SJSA1 (cell line): ENCODE results near the gene OR4C16. TPM values are rescaled to one million over a fixed set of nuclear protein-coding genes. Genes with fewer than 3 reads are reported as not detected.

Experiments used
- DNase-seq, 2 experiments: peaks; one replicate each; pipeline ENCODE4 v3.0.0-alpha.2; 2015 to 2020; ENCODE audit warnings: low spot score in 2 of 2, low read depth in 1 of 2
- H3K27ac ChIP-seq: fragments of 250-450 bp; sonication (Bioruptor Pico); 2 replicates; pipeline ENCODE4 v1.5.1; 2020; ENCODE audit warnings: mild to moderate bottlenecking, moderate library complexity
- H3K27me3 ChIP-seq: fragments of 250-450 bp; sonication (Bioruptor Pico); replicated peaks from 2 replicates; pipeline ENCODE4 v1.5.1; 2020; ENCODE audit warnings: mild to moderate bottlenecking, moderate library complexity
- H3K36me3 ChIP-seq: fragments of 250-450 bp; sonication (Bioruptor Pico); 2 replicates; pipeline ENCODE4 v1.5.1; 2020; ENCODE audit warnings: mild to moderate bottlenecking
- H3K4me1 ChIP-seq: fragments of 250-450 bp; sonication (Bioruptor Pico); replicated peaks from 2 replicates; pipeline ENCODE4 v1.6.1; 2021; ENCODE audit warnings: mild to moderate bottlenecking
- H3K4me3 ChIP-seq: fragments of 250-450 bp; sonication (Bioruptor Pico); 2 replicates; pipeline ENCODE4 v1.5.1; 2020; ENCODE audit warnings: mild to moderate bottlenecking
- H3K9me3 ChIP-seq: fragments of 250-450 bp; sonication (Bioruptor Pico); replicated peaks from 2 replicates; pipeline ENCODE4 v1.5.1; 2020; ENCODE audit warnings: mild to moderate bottlenecking
- total RNA-seq: library from RNA; depleted of rRNA; stranded (reverse); fragments of >200 nt; shearing (Covaris generic); gene quantifications from 2 replicates; pipeline ENCODE4 v1.2.3, GENCODE V29; 2014; rRNA removed

OR4C16 gene, protein sequence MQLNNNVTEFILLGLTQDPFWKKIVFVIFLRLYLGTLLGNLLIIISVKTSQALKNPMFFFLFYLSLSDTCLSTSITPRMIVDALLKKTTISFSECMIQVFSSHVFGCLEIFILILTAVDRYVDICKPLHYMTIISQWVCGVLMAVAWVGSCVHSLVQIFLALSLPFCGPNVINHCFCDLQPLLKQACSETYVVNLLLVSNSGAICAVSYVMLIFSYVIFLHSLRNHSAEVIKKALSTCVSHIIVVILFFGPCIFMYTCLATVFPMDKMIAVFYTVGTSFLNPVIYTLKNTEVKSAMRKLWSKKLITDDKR
- total RNA-seq = not detected in 2 replicates

DNA sequence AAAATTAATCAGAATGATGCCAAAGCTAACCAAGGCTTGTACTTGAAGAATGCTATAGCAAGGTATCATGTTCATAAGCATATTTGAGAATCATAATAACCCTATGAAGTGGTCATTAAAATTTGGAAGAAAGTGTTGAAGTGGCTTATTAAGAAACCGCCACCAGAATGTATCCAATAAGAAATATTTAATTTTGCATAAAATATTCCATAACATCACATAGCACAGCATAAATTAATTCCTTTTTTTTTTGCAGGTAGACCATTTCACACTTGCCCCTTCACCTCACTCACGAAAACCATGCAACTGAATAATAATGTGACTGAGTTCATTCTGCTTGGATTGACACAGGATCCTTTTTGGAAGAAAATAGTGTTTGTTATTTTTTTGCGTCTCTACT lies at the start of gene OR4C16:
Gene OR4C16, plus strand, starts transcription at position 301 of the 400 bp plus-strand sequence. Its CDS starts 0 bp downstream, at position 301.
- Histone ChIP-seq H3K4me1 (no peaks in the 10 kb centered on the region), H3K4me3 (no peak within 1 kb of the TSS), H3K27ac (no peak within 1 kb of the TSS), H3K36me3 (no peaks in the 10 kb centered on the region), H3K9me3 (no peaks in the 10 kb centered on the region; the same call in 1 of the 2 replicates), H3K27me3 (no peaks in the 10 kb centered on the region)
- no peak for DNase-seq

DNA sequence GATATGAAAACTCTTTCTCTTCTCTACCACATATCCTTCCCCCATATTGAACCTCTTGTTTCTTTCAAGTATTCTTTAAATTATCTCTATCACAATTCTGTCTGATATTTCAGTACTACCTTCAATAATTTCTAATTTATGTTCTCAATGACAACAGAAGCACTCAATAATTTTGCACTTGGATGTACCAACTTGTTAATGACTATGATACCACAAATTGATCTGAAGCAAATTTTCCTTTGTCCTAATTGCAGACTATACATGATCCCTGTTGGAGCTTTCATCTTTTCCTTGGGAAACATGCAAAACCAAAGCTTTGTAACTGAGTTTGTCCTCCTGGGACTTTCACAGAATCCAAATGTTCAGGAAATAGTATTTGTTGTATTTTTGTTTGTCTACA lies 17.8 kb upstream of the OR4C16 start, which contains the start of gene OR4C15:
Gene OR4C15, plus strand, starts transcription at position 301 of the 400 bp plus-strand sequence. Its CDS starts 0 bp downstream, at position 301.
- Histone ChIP-seq H3K9me3 (peaks cover 4% of the 10 kb centered on the region), H3K4me1 (no peaks in the 10 kb centered on the region), H3K36me3 (no peaks in the 10 kb centered on the region), H3K27ac (no peak within 1 kb of the TSS), H3K27me3 (no peaks in the 10 kb centered on the region), H3K4me3 (no peak within 1 kb of the TSS)
- no peak for DNase-seq

DNA sequence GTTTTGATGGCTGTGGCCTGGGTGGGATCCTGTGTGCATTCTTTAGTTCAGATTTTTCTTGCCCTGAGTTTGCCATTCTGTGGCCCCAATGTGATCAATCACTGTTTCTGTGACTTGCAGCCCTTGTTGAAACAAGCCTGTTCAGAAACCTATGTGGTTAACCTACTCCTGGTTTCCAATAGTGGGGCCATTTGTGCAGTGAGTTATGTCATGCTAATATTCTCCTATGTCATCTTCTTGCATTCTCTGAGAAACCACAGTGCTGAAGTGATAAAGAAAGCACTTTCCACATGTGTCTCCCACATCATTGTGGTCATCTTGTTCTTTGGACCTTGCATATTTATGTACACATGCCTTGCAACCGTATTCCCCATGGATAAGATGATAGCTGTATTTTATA lies 620 bp downstream of the OR4C16 start:
- Histone ChIP-seq H3K9me3 (no peaks in the 10 kb centered on the region; the same call in 1 of the 2 replicates), H3K27me3 (no peaks in the 10 kb centered on the region), H3K4me3 (no peak overlapping the region), H3K27ac (no peak overlapping the region), H3K4me1 (no peaks in the 10 kb centered on the region), H3K36me3 (no peaks in the 10 kb centered on the region)
- no peak for DNase-seq

DNA sequence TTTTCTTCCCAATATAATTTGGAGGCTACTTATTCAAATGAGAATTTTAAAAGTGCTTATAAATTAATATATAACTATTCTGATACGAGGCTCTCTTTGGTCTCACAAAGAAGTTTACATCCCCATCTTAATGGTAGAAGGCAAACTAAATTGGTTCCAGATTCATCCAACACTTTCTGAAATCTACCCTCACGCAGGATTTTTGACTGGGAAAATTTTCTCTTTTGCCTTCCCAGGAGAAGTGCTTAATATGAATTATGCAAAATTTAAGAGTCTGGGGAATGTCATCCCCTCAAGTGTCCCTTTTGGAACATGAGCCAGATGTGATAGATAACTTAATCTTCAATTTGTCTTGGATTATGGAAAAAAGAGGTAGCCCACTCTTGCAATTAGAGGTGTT lies 35.6 kb downstream of the OR4C16 start, which contains the start of gene OR4C11:
Gene OR4C11, minus strand, starts transcription at position 101 of the 400 bp plus-strand sequence. CDS start 3,272 bp downstream, outside the sequence.
- Histone ChIP-seq H3K36me3 (no peaks in the 10 kb centered on the region), H3K9me3 (no peaks in the 10 kb centered on the region; the same call in none of the 2 replicates), H3K27ac (no peak within 1 kb of the TSS), H3K27me3 (no peaks in the 10 kb centered on the region), H3K4me1 (no peaks in the 10 kb centered on the region), H3K4me3 (no peak within 1 kb of the TSS)
- DNase-seq = no peak

Other genes starting within 250 kb of the OR4C16 start
- not detected in 2 replicates for gene OR4A16, start 228.9 kb upstream of the OR4C16 start, total RNA-seq
- not detected in 2 replicates for gene OR4A15, start 204.2 kb upstream of the OR4C16 start, total RNA-seq
- gene OR4C15, start 17.7 kb upstream of the OR4C16 start, total RNA-seq = not detected in 2 replicates
- not detected in 2 replicates for gene OR4C11, start 35.5 kb downstream of the OR4C16 start, total RNA-seq
- not detected in 2 replicates for gene OR4P4, start 63.0 kb downstream of the OR4C16 start, total RNA-seq
- not detected in 2 replicates for gene OR4S2, start 76.2 kb downstream of the OR4C16 start, total RNA-seq
- not detected in 2 replicates for gene OR4C6, start 90.1 kb downstream of the OR4C16 start, total RNA-seq
- gene OR5D13, start 201.3 kb downstream of the OR4C16 start, total RNA-seq = not detected in 2 replicates
- gene OR5D14, start 223.4 kb downstream of the OR4C16 start, total RNA-seq = not detected in 2 replicates
- gene OR5L1, start 239.2 kb downstream of the OR4C16 start, total RNA-seq = not detected in 2 replicates
- not detected in 2 replicates for gene OR5D18, start 247.5 kb downstream of the OR4C16 start, total RNA-seq